Activated CD4-positive, alpha-beta T cell treated with anti-CD3 and anti-CD28 coated beads, Interleukin-2, amount 50 U/mL, for 1 hour (primary cell): ENCODE measurements around the gene TMEM45B.
"Not testable (repeated sequence)": the region's sequence is repeated elsewhere in the genome, so short reads cannot be mapped to it uniquely, and the experiment has no call there.

Experiments used
- DNase-seq: peaks from one replicate; pipeline ENCODE4 v3.0.0-alpha.2; 2020

The TMEM45B gene

DNA sequence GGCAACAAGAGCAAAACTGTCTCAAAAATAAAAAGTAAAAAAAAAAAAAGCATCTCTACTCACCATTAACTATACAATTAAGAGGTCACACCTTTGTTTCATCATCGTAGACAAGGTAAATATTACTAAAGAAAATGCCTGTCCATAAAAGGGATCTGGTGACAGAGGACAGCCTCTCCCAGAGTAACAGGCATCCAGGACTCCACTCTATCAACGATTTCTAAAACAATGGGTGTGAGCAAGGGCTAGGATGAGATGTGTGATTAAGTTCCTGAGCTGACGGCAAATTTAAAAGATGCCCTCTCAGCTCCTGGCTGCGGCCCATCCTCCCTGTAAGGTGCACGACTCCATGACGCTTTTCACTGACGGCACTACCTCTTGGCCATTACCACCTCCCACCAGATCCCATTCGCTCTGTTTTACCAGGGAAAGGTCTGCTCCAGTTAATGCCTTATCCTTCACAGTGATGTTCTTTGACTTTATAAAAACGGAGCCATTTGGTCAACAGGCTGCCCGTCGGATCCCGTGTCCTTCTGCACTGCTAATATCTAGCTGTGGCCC lies 2.3 kb upstream of the TMEM45B start:
- DNase-seq = no peak

GRCh38 chr11:129814244-129815014 lies 1.2 kb upstream of the TMEM45B start:
- DNase-seq = peak; percentile 82

GRCh38 chr11:129817534-129818051 lies 1.9 kb downstream of the TMEM45B start:
- DNase-seq = no peak

DNA sequence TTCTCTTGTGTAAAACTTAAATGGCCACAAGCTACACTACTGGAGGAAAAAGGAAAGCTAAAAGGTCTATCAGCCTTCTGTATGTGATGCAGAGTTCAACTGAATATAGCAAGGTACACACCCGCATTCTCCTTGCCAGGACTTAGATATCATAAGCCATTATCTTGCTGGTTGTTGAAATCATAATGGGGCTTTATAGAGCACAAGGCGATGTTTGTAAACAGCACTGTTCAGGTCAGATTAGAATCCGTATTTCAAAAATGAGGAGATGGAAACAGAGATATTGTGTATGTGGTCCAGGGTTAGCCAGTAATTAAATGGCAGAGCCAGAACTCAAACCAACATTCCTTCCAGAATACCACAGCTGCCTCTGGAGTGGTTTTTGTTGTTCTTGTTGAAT lies 2.6 kb downstream of the TMEM45B start:
- not testable (repeated sequence) for DNase-seq

DNA sequence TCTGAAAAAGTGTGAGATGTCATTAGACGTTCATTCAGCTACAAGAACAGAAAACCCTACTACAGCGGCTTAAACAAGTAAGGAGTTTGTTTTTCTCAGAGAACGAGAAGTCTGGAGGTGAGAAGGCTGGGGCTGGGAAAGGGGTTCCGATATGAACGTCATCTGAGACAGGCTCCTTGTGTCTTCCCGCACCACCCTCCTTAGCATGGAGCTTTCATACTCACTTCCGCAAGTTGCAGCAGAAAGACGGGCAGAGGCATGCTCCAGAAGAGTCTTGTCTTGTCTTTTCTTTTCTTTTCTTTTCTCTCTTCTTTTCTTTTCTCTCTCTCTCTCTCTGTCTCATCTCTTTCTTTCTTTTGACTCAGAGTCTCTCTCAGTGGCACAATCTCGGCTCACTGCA lies 3.6 kb downstream of the TMEM45B start:
- no peak for DNase-seq

DNA sequence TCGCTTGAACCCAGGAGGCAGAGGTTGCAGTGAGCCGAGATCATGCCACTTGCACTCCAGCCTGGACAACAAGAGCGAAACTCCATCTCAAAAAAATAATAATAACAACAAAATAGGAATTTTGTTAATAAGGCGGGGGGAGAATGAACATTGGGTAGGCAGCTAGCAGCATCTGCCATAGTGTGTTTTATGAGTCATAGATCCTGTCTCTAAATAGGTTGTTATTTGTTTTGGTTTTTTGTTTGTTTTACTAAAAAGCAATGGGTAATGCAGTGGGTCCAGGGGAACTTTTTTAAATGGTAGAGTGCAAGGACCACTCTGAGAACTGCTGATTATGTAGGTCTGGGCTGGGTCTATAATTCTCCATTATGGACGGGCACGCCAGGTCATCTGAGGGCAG lies 4.6 kb downstream of the TMEM45B start:
- DNase-seq = not testable (repeated sequence)

DNA sequence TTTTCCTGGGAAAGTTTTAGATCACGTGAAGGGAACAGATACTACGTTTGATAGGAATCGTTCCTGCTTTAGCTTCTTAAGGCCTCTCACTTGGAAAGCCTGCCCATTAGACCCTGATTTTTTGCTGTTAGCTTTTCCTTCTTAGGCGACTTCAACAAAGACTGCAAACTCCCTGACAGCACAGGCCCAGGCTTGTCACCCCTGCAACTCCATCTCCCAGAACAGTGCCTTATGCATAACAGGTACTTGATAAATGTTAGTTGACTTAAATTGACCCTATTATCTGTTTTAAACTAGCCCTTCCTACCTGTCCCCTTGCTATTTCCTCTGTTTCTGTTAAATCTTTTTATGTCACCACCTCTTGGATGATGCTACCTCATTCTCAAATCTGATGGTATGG lies 7.6 kb downstream of the TMEM45B start:
- not testable (repeated sequence) for DNase-seq

- DNase-seq = not testable (repeated sequence)
Measured at GRCh38 chr11:129823799-129824198, 8.2 kb downstream of the TMEM45B start.

DNA sequence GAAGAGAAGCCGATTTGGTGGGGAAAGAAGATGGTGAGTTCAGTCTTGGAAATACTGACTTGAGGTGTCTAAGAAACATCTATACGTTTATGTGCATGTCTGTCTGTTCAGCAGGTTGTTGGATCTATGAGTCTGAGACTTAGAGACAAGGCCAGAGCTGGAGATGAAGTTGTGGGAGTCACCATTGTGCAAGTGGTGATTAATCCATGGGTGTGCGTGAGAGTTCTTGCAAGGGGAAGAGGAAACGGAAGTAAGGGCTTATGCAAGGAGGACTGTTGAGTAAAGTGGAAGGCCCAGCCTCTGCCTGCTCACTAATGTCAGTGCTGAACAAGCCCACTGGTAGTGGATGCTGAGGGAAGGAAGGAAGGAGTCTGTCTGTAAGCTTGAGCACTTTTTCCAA lies 9.7 kb downstream of the TMEM45B start:
- DNase-seq = no peak

DNA sequence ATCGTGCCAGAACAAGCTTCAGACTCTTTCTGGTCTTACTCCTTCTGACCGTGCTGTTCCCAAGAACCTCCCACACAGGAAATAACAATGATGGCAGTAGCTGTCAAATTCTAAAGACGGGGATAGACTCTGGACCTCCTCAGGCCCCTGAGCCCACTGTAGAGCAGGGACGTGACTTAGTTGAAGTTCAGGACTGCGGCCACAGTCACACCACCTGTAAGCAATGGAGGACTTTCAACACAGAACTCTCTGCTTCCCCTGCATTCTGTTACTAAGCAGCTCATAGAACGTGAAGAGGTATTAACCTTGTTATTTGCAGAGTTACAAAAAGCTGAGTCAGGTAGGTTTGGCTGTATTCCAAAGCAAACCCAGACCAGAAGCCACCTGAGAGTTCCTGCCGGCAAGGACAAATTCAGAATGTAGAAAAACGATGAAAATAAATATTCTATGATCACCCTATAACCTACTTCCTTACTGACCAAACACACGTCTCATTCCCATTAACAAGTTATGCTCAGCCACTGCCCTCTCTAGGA lies 12.7 kb downstream of the TMEM45B start:
- no peak for DNase-seq

DNA sequence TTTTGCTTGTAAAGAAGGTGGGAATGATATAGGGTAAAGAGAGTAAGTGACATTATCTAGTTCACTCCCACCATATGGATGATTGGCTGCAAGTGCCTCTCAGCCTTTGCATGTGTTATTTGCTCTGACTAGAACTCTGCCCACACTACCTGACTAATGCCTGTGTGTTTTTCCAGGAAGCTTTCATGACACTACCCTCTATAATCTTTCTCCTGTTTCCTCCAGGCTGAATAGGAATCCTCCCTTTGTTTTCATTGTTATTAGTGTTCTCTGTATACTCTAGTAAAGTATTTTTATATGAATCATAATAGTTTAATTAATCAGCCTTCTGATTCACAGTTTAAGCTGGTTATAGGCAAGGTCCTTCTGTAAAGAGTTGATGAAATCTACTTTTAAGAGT lies 13.8 kb downstream of the TMEM45B start:
- DNase-seq = not testable (repeated sequence)

DNA sequence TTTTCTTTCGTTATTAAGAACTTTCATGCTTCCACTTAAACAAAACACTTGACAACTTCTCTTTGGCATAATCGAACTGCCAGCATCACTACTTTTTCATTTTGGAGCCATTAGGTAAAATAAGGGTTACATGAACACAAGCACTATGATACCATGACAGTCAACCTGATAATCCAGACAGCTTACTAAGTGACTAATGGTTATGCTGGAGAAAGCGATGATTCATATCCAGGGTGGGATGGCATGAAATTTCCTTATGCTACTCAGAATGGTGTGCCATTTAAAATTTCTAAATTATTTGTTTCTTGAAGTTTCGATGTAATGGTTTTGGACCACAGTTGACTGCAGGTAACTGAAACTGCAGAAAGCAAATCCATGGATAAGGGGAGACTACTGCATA lies 15.6 kb downstream of the TMEM45B start:
- not testable (repeated sequence) for DNase-seq

- not testable (repeated sequence) for DNase-seq
Measured at GRCh38 chr11:129833260-129833659, 17.6 kb downstream of the TMEM45B start.

- not testable (repeated sequence) for DNase-seq
Measured at GRCh38 chr11:129836423-129836891, 20.8 kb downstream of the TMEM45B start.

- no peak for DNase-seq
Measured at GRCh38 chr11:129836979-129837378, 21.3 kb downstream of the TMEM45B start.

DNA sequence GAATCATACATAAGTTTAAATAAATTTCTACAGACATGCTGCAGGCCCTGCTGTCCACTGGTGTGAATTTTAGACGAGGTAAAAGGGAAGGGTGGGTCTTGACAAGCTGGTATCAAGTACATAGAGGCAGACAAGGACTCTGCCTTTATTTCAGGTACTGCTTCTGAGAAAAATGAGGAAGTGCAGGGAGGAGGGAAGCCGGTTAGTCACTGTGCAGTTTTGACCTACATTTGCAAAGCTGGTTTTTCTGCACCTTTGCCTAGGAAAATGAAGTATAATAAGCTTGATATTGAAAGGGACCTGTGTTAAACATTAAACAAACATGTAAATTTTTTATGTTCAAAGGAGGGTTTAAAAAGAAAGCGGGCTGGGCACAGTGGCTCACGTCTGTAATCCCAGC lies 24.6 kb downstream of the TMEM45B start:
- no peak for DNase-seq

DNA sequence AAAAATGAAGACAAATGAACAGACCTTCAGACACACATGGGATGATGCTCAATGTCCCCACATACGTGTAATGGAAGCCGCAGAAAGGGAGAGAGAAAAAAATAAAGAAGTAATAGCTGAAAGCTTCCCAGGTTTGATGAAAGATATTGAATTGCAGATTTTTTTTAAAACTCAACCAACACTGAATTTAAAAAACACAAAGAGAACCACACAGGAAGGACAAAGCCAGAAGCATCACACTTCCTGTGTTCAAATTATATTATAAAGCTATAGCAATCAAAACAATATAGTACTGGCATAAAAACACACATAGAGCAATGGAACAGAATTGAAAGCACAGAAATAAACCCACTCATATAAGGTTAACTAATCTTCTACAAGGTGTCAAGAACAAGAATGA lies 26.5 kb downstream of the TMEM45B start:
- no peak for DNase-seq

GRCh38 chr11:129846508-129847335 lies 31.1 kb downstream of the TMEM45B start:
- no peak for DNase-seq

DNA sequence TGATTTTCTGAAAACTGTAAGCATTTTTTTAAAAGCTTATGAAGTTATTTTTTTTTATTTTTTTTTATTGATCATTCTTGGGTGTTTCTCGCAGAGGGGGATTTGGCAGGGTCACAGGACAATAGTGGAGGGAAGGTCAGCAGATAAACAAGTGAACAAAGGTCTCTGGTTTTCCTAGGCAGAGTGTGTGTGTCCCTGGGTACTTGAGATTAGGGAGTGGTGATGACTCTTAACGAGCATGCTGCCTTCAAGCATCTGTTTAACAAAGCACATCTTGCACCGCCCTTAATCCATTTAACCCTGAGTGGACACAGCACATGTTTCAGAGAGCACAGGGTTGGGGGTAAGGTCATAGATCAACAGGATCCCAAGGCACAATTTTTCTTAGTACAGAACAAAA lies 31.7 kb downstream of the TMEM45B start:
- DNase-seq = not testable (repeated sequence)

GRCh38 chr11:129849447-129850130 lies 33.9 kb downstream of the TMEM45B start:
- DNase-seq = no peak

GRCh38 chr11:129852125-129852740 lies 36.6 kb downstream of the TMEM45B start:
- no peak for DNase-seq
